ENCODE data around the gene ZNF391.

DNA sequence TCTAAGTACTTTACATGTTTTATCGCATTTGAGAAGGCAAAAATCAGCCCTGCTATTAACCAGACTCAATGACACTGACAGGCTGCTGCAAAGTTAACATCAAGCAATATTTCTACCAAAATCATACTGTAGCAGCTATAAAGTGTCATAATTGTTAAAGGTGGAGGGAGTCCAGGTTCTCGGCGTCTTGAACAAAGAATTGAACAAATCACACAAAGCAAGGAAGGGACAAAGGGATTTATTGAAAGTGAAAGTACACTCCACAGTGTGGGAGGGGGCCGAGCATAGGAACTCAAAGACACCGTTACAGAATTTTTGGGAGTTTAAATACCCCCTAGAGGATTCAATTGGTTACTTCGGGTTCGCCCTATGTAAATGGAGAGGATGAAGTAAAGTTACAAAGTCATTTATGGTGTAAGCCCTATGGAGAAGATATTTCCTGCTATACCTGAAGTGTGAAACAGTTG, 12.9 kb upstream of the ZNF391 start:
- TF ChIP-seq EP300 (IDR thresholded peaks at IDR 0.05) (no peak), POLR2A (IDR thresholded peaks at IDR 0.05; ENCODE audit: low read depth) (no peak)
- TF ChIP-seq, protein P1, sequence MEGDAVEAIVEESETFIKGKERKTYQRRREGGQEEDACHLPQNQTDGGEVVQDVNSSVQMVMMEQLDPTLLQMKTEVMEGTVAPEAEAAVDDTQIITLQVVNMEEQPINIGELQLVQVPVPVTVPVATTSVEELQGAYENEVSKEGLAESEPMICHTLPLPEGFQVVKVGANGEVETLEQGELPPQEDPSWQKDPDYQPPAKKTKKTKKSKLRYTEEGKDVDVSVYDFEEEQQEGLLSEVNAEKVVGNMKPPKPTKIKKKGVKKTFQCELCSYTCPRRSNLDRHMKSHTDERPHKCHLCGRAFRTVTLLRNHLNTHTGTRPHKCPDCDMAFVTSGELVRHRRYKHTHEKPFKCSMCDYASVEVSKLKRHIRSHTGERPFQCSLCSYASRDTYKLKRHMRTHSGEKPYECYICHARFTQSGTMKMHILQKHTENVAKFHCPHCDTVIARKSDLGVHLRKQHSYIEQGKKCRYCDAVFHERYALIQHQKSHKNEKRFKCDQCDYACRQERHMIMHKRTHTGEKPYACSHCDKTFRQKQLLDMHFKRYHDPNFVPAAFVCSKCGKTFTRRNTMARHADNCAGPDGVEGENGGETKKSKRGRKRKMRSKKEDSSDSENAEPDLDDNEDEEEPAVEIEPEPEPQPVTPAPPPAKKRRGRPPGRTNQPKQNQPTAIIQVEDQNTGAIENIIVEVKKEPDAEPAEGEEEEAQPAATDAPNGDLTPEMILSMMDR (IDR thresholded peaks at IDR 0.05), result no peak
